Neural cell (in vitro differentiated cells): Measurements from ENCODE around the gene SLC9B2. TPM values are rescaled to one million over a fixed set of nuclear protein-coding genes. Genes with fewer than 3 reads are reported as not detected.

Experiments used
- H2AFZ ChIP-seq: fragments of 200-600, 300-800 bp; sonication (generic), shearing (Covaris generic); 2 replicates; pipeline ENCODE4 v1.6.0; 2014; ENCODE audit warnings: low read depth, mild to moderate bottlenecking, antibody characterized with exemption, low read length, moderate library complexity
- H3F3A ChIP-seq: fragments of 200-600 bp; shearing (Covaris generic); 2 replicates; pipeline ENCODE4 v1.6.1; 2016; ENCODE audit warnings: mild to moderate bottlenecking, moderate library complexity, mixed read lengths, antibody characterized with exemption, low read length; ENCODE audit not compliant: insufficient read depth, poor library complexity, severe bottlenecking
- H3K27ac ChIP-seq: fragments of 200-600, 300-800 bp; sonication (generic), shearing (Covaris generic); 2 replicates; pipeline ENCODE4 v1.5.1; 2014; ENCODE audit warnings: mild to moderate bottlenecking, low read length, moderate library complexity
- H3K27me3 ChIP-seq: fragments of 300-800, 200-600 bp; sonication (generic), shearing (Covaris generic); 2 replicates; pipeline ENCODE4 v1.6.0; 2014; ENCODE audit warnings: mild to moderate bottlenecking, low read depth, low read length, moderate library complexity; ENCODE audit not compliant: insufficient read depth
- H3K36me3 ChIP-seq: fragments of 300-800, 200-600 bp; sonication (generic), shearing (Covaris generic); 2 replicates; pipeline ENCODE4 v1.5.1; 2014; ENCODE audit warnings: mild to moderate bottlenecking, antibody characterized with exemption, low read length, moderate library complexity; ENCODE audit not compliant: insufficient read depth
- H3K4me2 ChIP-seq: fragments of 300-800, 200-600 bp; sonication (generic), shearing (Covaris generic); 2 replicates; pipeline ENCODE4 v1.6.0; 2014; ENCODE audit warnings: mild to moderate bottlenecking, low read length
- H3K4me3 ChIP-seq: fragments of 300-800, 200-600 bp; sonication (generic), shearing (Covaris generic); 2 replicates; pipeline ENCODE4 v1.5.1; 2014; ENCODE audit warnings: mild to moderate bottlenecking, low read length, moderate library complexity
- H3K79me2 ChIP-seq: fragments of 200-600 bp; shearing (Covaris generic); replicated peaks from 2 replicates; pipeline ENCODE4 v1.6.0; 2014; ENCODE audit warnings: mild to moderate bottlenecking, low read length, moderate library complexity; ENCODE audit not compliant: insufficient read depth
- H3K9ac ChIP-seq: fragments of 300-800, 200-600 bp; sonication (generic), shearing (Covaris generic); 2 replicates; pipeline ENCODE4 v1.6.1; 2016; ENCODE audit warnings: mild to moderate bottlenecking, low read length, mixed read lengths
- H3K9me2 ChIP-seq: fragments of 200-600 bp; shearing (Covaris generic); 2 replicates; pipeline ENCODE4 v1.6.1; 2016; ENCODE audit warnings: mild to moderate bottlenecking, low read length, mixed read lengths; ENCODE audit not compliant: insufficient read depth
- H3K9me3 ChIP-seq: fragments of 200-600, 300-800 bp; sonication (generic), shearing (Covaris generic); 2 replicates; pipeline ENCODE4 v1.6.1; 2016; ENCODE audit warnings: mild to moderate bottlenecking, mixed run types, low read length, moderate library complexity, mixed read lengths
- H4K20me1 ChIP-seq: fragments of 200-600 bp; shearing (Covaris generic); 2 replicates; pipeline ENCODE4 v1.6.1; 2016; ENCODE audit warnings: mild to moderate bottlenecking, mixed run types; ENCODE audit not compliant: insufficient read depth
- EP300 ChIP-seq: fragments of 450-650 bp; conservative IDR thresholded peaks from 2 replicates; pipeline ENCODE4 v1.6.1; 2014; ENCODE audit warnings: antibody characterized with exemption, mild to moderate bottlenecking, moderate library complexity; ENCODE audit not compliant: poor library complexity, severe bottlenecking
- EZH2 ChIP-seq: fragments of 200-600, 300-800 bp; shearing (Covaris generic), sonication (generic); IDR thresholded peaks from 2 replicates; pipeline ENCODE4 v1.6.1; 2014; ENCODE audit warnings: antibody characterized with exemption, low read length, borderline replicate concordance, mild to moderate bottlenecking; ENCODE audit not compliant: insufficient read depth, poor library complexity, severe bottlenecking
- MXI1 ChIP-seq: fragments of 450-650 bp; conservative IDR thresholded peaks from 2 replicates; pipeline ENCODE4 v1.6.1; 2014; ENCODE audit warnings: antibody characterized with exemption, mild to moderate bottlenecking; ENCODE audit not compliant: poor library complexity, severe bottlenecking
- POLR2AphosphoS5 ChIP-seq: IDR thresholded peaks from 2 replicates; pipeline ENCODE4 v1.6.1; 2012
- RAD21 ChIP-seq: fragments of 450-650 bp; conservative IDR thresholded peaks from 2 replicates; pipeline ENCODE4 v1.6.1; 2014; ENCODE audit warnings: antibody characterized with exemption, mild to moderate bottlenecking, moderate library complexity
- SMC3 ChIP-seq: fragments of 450-650 bp; conservative IDR thresholded peaks from 2 replicates; pipeline ENCODE4 v1.6.1; 2014; ENCODE audit warnings: antibody characterized with exemption, mild to moderate bottlenecking, moderate library complexity; ENCODE audit not compliant: poor library complexity
- TAF1 ChIP-seq: IDR thresholded peaks from 2 replicates; pipeline ENCODE4 v1.6.1; 2012; ENCODE audit warnings: low read depth
- polyA plus RNA-seq: library from polyadenylated mRNA; depleted of rRNA; stranded (reverse); fragments of >200 nt; gene quantifications from 2 replicates; pipeline ENCODE4 v1.2.3, GENCODE V29; 2014
- TF ChIP-seq, protein P1 (sequence below): fragments of 450-650 bp; IDR thresholded peaks from 2 replicates; pipeline ENCODE4 v1.5.1; 2014; ENCODE audit warnings: antibody characterized with exemption, mild to moderate bottlenecking, moderate library complexity; ENCODE audit not compliant: poor library complexity, severe bottlenecking
- TF ChIP-seq, protein P2 (sequence below): IDR thresholded peaks from 2 replicates; pipeline ENCODE4 v1.6.1; 2012; ENCODE audit warnings: borderline replicate concordance

The SLC9B2 gene
- polyA plus RNA-seq, 1 donor from 2014 or later, result 46.3 TPM

- Histone ChIP-seq H3K9me3 (no peaks in the 10 kb centered on the region), H3K4me2 (no peak overlapping the region), H4K20me1 (no peaks in the 10 kb centered on the region), H2AFZ (no peak overlapping the region), H3K27me3 (no peaks in the 10 kb centered on the region), H3K27ac (no peak overlapping the region), H3F3A (no peaks in the 10 kb centered on the region), H3K79me2 (no peaks in the 10 kb centered on the region), H3K9me2 (no peaks in the 10 kb centered on the region), H3K36me3 (no peaks in the 10 kb centered on the region), H3K4me3 (no peak overlapping the region), H3K9ac (no peak overlapping the region)
- TF ChIP-seq MXI1 (no peak), EP300 (no peak), RAD21 (no peak), TAF1 (no peak), POLR2AphosphoS5 (no peak), EZH2 (no peak), SMC3 (no peak)
- TF ChIP-seq, protein P1, sequence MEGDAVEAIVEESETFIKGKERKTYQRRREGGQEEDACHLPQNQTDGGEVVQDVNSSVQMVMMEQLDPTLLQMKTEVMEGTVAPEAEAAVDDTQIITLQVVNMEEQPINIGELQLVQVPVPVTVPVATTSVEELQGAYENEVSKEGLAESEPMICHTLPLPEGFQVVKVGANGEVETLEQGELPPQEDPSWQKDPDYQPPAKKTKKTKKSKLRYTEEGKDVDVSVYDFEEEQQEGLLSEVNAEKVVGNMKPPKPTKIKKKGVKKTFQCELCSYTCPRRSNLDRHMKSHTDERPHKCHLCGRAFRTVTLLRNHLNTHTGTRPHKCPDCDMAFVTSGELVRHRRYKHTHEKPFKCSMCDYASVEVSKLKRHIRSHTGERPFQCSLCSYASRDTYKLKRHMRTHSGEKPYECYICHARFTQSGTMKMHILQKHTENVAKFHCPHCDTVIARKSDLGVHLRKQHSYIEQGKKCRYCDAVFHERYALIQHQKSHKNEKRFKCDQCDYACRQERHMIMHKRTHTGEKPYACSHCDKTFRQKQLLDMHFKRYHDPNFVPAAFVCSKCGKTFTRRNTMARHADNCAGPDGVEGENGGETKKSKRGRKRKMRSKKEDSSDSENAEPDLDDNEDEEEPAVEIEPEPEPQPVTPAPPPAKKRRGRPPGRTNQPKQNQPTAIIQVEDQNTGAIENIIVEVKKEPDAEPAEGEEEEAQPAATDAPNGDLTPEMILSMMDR, result no peak
- TF ChIP-seq, protein P2, sequence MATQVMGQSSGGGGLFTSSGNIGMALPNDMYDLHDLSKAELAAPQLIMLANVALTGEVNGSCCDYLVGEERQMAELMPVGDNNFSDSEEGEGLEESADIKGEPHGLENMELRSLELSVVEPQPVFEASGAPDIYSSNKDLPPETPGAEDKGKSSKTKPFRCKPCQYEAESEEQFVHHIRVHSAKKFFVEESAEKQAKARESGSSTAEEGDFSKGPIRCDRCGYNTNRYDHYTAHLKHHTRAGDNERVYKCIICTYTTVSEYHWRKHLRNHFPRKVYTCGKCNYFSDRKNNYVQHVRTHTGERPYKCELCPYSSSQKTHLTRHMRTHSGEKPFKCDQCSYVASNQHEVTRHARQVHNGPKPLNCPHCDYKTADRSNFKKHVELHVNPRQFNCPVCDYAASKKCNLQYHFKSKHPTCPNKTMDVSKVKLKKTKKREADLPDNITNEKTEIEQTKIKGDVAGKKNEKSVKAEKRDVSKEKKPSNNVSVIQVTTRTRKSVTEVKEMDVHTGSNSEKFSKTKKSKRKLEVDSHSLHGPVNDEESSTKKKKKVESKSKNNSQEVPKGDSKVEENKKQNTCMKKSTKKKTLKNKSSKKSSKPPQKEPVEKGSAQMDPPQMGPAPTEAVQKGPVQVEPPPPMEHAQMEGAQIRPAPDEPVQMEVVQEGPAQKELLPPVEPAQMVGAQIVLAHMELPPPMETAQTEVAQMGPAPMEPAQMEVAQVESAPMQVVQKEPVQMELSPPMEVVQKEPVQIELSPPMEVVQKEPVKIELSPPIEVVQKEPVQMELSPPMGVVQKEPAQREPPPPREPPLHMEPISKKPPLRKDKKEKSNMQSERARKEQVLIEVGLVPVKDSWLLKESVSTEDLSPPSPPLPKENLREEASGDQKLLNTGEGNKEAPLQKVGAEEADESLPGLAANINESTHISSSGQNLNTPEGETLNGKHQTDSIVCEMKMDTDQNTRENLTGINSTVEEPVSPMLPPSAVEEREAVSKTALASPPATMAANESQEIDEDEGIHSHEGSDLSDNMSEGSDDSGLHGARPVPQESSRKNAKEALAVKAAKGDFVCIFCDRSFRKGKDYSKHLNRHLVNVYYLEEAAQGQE, result no peak
These were observed 35.0 kb upstream of the SLC9B2 start for GRCh38 chr4:103111598-103111997.

- Histone ChIP-seq H3F3A (no peaks in the 10 kb centered on the region), H3K36me3 (no peaks in the 10 kb centered on the region), H3K4me2 (no peak overlapping the region), H3K9ac (no peak overlapping the region), H3K79me2 (no peaks in the 10 kb centered on the region), H4K20me1 (no peaks in the 10 kb centered on the region), H2AFZ (no peak overlapping the region), H3K27me3 (no peaks in the 10 kb centered on the region), H3K4me3 (no peak overlapping the region), H3K9me3 (no peaks in the 10 kb centered on the region), H3K9me2 (no peaks in the 10 kb centered on the region), H3K27ac (no peak overlapping the region)
- TF ChIP-seq SMC3 (no peak), RAD21 (no peak), EZH2 (no peak), MXI1 (no peak)
These were observed 32.0 kb upstream of the SLC9B2 start for GRCh38 chr4:103108542-103108941.
